Neural cell (in vitro differentiated cells): ENCODE data around the gene RIPOR2.

Experiments used
- CTCF ChIP-seq: fragments of 450-650 bp; IDR thresholded peaks from 2 replicates; pipeline ENCODE4 v1.5.1; 2014; ENCODE audit warnings: antibody characterized with exemption, mild to moderate bottlenecking, moderate library complexity; ENCODE audit not compliant: poor library complexity, severe bottlenecking
- EP300 ChIP-seq: fragments of 450-650 bp; conservative IDR thresholded peaks from 2 replicates; pipeline ENCODE4 v1.6.1; 2014; ENCODE audit warnings: antibody characterized with exemption, mild to moderate bottlenecking, moderate library complexity; ENCODE audit not compliant: poor library complexity, severe bottlenecking
- EZH2 ChIP-seq: fragments of 200-600, 300-800 bp; shearing (Covaris generic), sonication (generic); IDR thresholded peaks from 2 replicates; pipeline ENCODE4 v1.6.1; 2014; ENCODE audit warnings: antibody characterized with exemption, low read length, borderline replicate concordance, mild to moderate bottlenecking; ENCODE audit not compliant: insufficient read depth, poor library complexity, severe bottlenecking
- POLR2AphosphoS5 ChIP-seq: IDR thresholded peaks from 2 replicates; pipeline ENCODE4 v1.6.1; 2012
- REST ChIP-seq: IDR thresholded peaks from 2 replicates; pipeline ENCODE4 v1.6.1; 2012; ENCODE audit warnings: borderline replicate concordance
- SMC3 ChIP-seq: fragments of 450-650 bp; conservative IDR thresholded peaks from 2 replicates; pipeline ENCODE4 v1.6.1; 2014; ENCODE audit warnings: antibody characterized with exemption, mild to moderate bottlenecking, moderate library complexity; ENCODE audit not compliant: poor library complexity
- TAF1 ChIP-seq: IDR thresholded peaks from 2 replicates; pipeline ENCODE4 v1.6.1; 2012; ENCODE audit warnings: low read depth

- no peak for TF ChIP-seq CTCF
- no peak for TF ChIP-seq POLR2AphosphoS5
- TF ChIP-seq REST, result no peak
- TF ChIP-seq EZH2, result no peak
- TF ChIP-seq EP300, result no peak
- no peak for TF ChIP-seq TAF1
- no peak for TF ChIP-seq SMC3
These were observed 31.5 kb upstream of the RIPOR2 start for GRCh38 chr6:24967211-24967610.
